HepG2 (cell line): Measurements from ENCODE around the gene ZDHHC24. TPM values are rescaled to one million over a fixed set of nuclear protein-coding genes. Genes with fewer than 3 reads are reported as not detected.

Source experiments
- ATAD3A ChIP-seq: sonication (generic); formaldehyde crosslinking; IDR thresholded peaks from 2 replicates; pipeline ENCODE4 v1.4.0; 2020; ENCODE audit warnings: missing genetic modification reagents
- GABPA ChIP-seq, 2 experiments: IDR thresholded peaks; 2 replicates each; pipeline ENCODE4 v1.6.1; 2011 to 2016; ENCODE audit warnings: low read depth in 2 of 2, low read length in 1 of 2, missing biosample characterization in 1 of 2, missing genetic modification characterization in 1 of 2
- KDM2A ChIP-seq: sonication (generic); formaldehyde crosslinking; IDR thresholded peaks from 2 replicates; pipeline ENCODE4 v1.4.0; 2020; ENCODE audit warnings: low read depth, missing genetic modification reagents, borderline replicate concordance
- MAFK ChIP-seq, 2 experiments: IDR thresholded peaks in 1 of 2; conservative IDR thresholded peaks in 1 of 2; 2 replicates each; pipeline ENCODE4 v1.6.1; 2011; ENCODE audit warnings: improper control_type of control experiment in 2 of 2, low read length in 2 of 2
- NCOA1 ChIP-seq: sonication (generic); formaldehyde crosslinking; IDR thresholded peaks from 2 replicates; pipeline ENCODE4 v1.9.0; 2021; ENCODE audit warnings: missing genetic modification reagents
- ONECUT2 ChIP-seq: sonication (generic); formaldehyde crosslinking; IDR thresholded peaks from 2 replicates; pipeline ENCODE4 v1.4.0; 2020; ENCODE audit warnings: missing genetic modification reagents
- RAD21 ChIP-seq: fragments of 450-650 bp; formaldehyde crosslinking; IDR thresholded peaks from 2 replicates; pipeline ENCODE4 v1.5.0; 2020; ENCODE audit warnings: mild to moderate bottlenecking
- RFX5 ChIP-seq: IDR thresholded peaks from 2 replicates; pipeline ENCODE4 v1.6.1; 2011; ENCODE audit warnings: low read depth, low read length, improper control_type of control experiment
- RFXANK ChIP-seq: IDR thresholded peaks from 2 replicates; pipeline ENCODE4 v1.6.1; 2016
- SRY ChIP-seq: sonication (generic); formaldehyde crosslinking; IDR thresholded peaks from 2 replicates; pipeline ENCODE4 v1.8.0; 2022; ENCODE audit warnings: mild to moderate bottlenecking, missing genetic modification reagents
- XRCC5 ChIP-seq: fragments of 200-400 bp; formaldehyde crosslinking; optimal IDR thresholded peaks from 2 replicates; pipeline ENCODE3; 2017; ENCODE audit warnings: mild to moderate bottlenecking, low read length
- ZFP41 ChIP-seq: sonication (generic); formaldehyde crosslinking; IDR thresholded peaks from 2 replicates; pipeline ENCODE4 v1.4.0; 2020; ENCODE audit warnings: mild to moderate bottlenecking, missing genetic modification reagents, borderline replicate concordance
- ZFY ChIP-seq: sonication (generic); formaldehyde crosslinking; IDR thresholded peaks from 2 replicates; pipeline ENCODE4 v1.4.0; 2020; ENCODE audit warnings: missing genetic modification reagents
- ZNF10 ChIP-seq: sonication (generic); formaldehyde crosslinking; IDR thresholded peaks from 2 replicates; pipeline ENCODE4 v1.4.0; 2020; ENCODE audit warnings: mild to moderate bottlenecking, low read depth, missing genetic modification reagents, borderline replicate concordance
- ZNF20 ChIP-seq: sonication (generic); formaldehyde crosslinking; IDR thresholded peaks from 2 replicates; pipeline ENCODE4 v1.4.0; 2020; ENCODE audit warnings: mild to moderate bottlenecking, moderate library complexity, missing genetic modification reagents
- ZNF552 ChIP-seq: sonication (generic); formaldehyde crosslinking; IDR thresholded peaks from 2 replicates; pipeline ENCODE4 v1.9.0; 2022; ENCODE audit warnings: missing genetic modification reagents, mild to moderate bottlenecking, borderline replicate concordance
- ZNF660 ChIP-seq: sonication (generic); formaldehyde crosslinking; IDR thresholded peaks from 2 replicates; pipeline ENCODE4 v1.5.1; 2020; ENCODE audit warnings: mild to moderate bottlenecking, low read depth, missing genetic modification reagents, borderline replicate concordance
- ZNF670 ChIP-seq: sonication (generic); formaldehyde crosslinking; IDR thresholded peaks from 2 replicates; pipeline ENCODE4 v1.8.0; 2022; ENCODE audit warnings: mild to moderate bottlenecking, missing genetic modification reagents, borderline replicate concordance
- ZNF747 ChIP-seq: sonication (generic); formaldehyde crosslinking; IDR thresholded peaks from 2 replicates; pipeline ENCODE4 v1.8.1; 2023; ENCODE audit warnings: missing genetic modification reagents, mild to moderate bottlenecking, borderline replicate concordance
- ZNF776 ChIP-seq: sonication (generic); formaldehyde crosslinking; IDR thresholded peaks from 2 replicates; pipeline ENCODE4 v1.4.0; 2020; ENCODE audit warnings: mild to moderate bottlenecking, missing genetic modification reagents
- ZNF891 ChIP-seq: sonication (generic); formaldehyde crosslinking; IDR thresholded peaks from 2 replicates; pipeline ENCODE4 v1.5.0; 2020; ENCODE audit warnings: mild to moderate bottlenecking, missing genetic modification reagents
- polyA plus RNA-seq, 8 experiments: library from polyadenylated mRNA; depleted of rRNA in 3 of 8; stranded (reverse) in 7 of 8; unstranded in 1 of 8; fragments of >200 nt; fragmentation: Illumina TruSeq in 4 of 8; extraction: Trizol in 4 of 8; gene quantifications; 2 replicates each; pipeline versions ENCODE4 v1.2.1 to v1.2.3, GENCODE V29; 2011 to 2016; ENCODE audit warnings: low read depth in 4 of 8, missing spikeins in 1 of 8, mixed read lengths in 1 of 8; ENCODE audit not compliant: insufficient read depth in 1 of 8
- total RNA-seq, 5 experiments: library from RNA; depleted of rRNA; stranded (reverse); fragments of >200 nt; fragmentation: Illumina TruSeq; extraction: Trizol; gene quantifications; 2 replicates each; pipeline ENCODE4 v1.2.3, GENCODE V29; 2016; ENCODE audit warnings: low read depth in 1 of 5
- TF ChIP-seq, protein P1 (sequence below): sonication (generic); formaldehyde crosslinking; IDR thresholded peaks from 2 replicates; pipeline ENCODE4 v1.4.0; 2020; ENCODE audit warnings: mild to moderate bottlenecking, missing genetic modification reagents
- TF ChIP-seq, protein P2 (sequence below): sonication (generic); formaldehyde crosslinking; IDR thresholded peaks from 2 replicates; pipeline ENCODE4 v1.9.0; 2021; ENCODE audit warnings: missing genetic modification reagents, borderline replicate concordance

The ZDHHC24 gene
- total and polyA plus RNA-seq, 2 of the 13 experiments (the other 11 are each of a cell fraction or from before 2014, with no cell fraction given), result 4.3 TPM

DNA sequence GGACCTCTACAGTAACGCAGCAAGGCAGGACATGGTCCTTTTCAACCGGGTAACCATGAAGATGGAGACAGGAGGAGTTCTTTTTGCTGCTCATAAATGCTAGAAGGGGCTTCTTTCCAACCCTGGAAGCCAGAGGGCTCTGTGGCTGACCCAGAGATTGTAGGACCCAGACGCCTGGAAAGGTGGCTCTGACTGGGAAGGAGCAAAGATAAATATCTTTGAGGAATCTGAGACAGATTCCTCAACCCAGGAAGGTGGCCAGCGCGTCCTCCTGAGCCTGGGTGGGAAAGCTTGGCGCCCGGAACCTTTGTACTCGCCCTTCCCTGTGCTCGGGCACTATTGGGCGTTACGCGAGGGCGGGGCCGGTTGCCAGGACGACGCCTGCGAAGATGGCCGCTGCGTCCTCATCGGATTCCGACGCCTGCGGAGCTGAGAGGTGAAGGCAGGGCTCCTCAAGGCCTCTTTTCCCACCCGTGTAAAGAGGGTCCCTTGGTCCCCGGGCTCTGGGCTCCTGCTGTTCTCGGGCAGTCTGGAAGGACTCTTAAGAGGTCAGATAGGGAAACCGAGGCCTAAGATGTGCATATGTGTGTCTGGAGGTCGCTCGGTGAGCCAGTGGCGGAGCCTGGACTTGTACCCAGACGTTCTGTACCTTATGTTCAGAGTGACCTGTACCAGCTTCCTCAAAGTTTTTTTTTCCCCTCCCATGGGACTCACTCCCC, 35.4 kb downstream of the ZDHHC24 start, which contains the start of gene BBS1 (continued):
- TF ChIP-seq RFX5 (no peak), ZFP41 (CRISPR knock-in tag) (no peak), ZNF776 (peak; percentile 48; the same call in 1 of the 2 replicates), ONECUT2 (CRISPR knock-in tag) (0 out of 2 replicates have a peak, but pooled peaks have one; percentile 25), ZNF10 (CRISPR knock-in tag) (no peak), KDM2A (CRISPR knock-in tag) (peak; percentile 97), RFXANK (no peak), ATAD3A (CRISPR knock-in tag) (no peak), ZNF20 (no peak), SRY (CRISPR knock-in tag) (peak; percentile 67; the same call in 1 of the 2 replicates), XRCC5 (peak; percentile 95), NCOA1 (CRISPR knock-in tag) (no peak), MAFK (conservative IDR thresholded peaks at IDR 0.05 in 1 of 2, IDR thresholded peaks at IDR 0.05 in 1 of 2; ENCODE audit: low read length in 2 of 2) (no peak), GABPA (IDR thresholded peaks at IDR 0.05; ENCODE audit: low read depth, low read length) (peak; percentile 56; the same call in 1 of the 2 replicates), GABPA (CRISPR knock-in tag; IDR thresholded peaks at IDR 0.05; ENCODE audit: low read depth) (peak; percentile 86), ZNF670 (CRISPR knock-in tag) (peak; percentile 39; the same call in 1 of the 2 replicates), ZNF891 (peak; percentile 61; the same call in 1 of the 2 replicates), ZNF747 (CRISPR knock-in tag) (peak; percentile 66; the same call in 1 of the 2 replicates), RAD21 (CRISPR knock-in tag) (peak; percentile 40; the same call in 1 of the 2 replicates), ZFY (CRISPR knock-in tag) (peak; percentile 94), ZNF660 (CRISPR knock-in tag) (no peak), ZNF552 (CRISPR knock-in tag) (no peak)
- TF ChIP-seq, protein P1, sequence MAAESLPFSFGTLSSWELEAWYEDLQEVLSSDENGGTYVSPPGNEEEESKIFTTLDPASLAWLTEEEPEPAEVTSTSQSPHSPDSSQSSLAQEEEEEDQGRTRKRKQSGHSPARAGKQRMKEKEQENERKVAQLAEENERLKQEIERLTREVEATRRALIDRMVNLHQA (CRISPR knock-in tag), result no peak
- TF ChIP-seq, protein P2, sequence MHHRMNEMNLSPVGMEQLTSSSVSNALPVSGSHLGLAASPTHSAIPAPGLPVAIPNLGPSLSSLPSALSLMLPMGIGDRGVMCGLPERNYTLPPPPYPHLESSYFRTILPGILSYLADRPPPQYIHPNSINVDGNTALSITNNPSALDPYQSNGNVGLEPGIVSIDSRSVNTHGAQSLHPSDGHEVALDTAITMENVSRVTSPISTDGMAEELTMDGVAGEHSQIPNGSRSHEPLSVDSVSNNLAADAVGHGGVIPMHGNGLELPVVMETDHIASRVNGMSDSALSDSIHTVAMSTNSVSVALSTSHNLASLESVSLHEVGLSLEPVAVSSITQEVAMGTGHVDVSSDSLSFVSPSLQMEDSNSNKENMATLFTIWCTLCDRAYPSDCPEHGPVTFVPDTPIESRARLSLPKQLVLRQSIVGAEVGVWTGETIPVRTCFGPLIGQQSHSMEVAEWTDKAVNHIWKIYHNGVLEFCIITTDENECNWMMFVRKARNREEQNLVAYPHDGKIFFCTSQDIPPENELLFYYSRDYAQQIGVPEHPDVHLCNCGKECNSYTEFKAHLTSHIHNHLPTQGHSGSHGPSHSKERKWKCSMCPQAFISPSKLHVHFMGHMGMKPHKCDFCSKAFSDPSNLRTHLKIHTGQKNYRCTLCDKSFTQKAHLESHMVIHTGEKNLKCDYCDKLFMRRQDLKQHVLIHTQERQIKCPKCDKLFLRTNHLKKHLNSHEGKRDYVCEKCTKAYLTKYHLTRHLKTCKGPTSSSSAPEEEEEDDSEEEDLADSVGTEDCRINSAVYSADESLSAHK (CRISPR knock-in tag), result no peak
